GM10248 (cell line): Measurements from ENCODE around the gene MBNL2.

Experiments used
- CTCF ChIA-PET: fragments of 300-600 bp; sonication (Branson Sonifier 250); formaldehyde crosslinking; extraction: SDS; loops from one replicate; lab custom pipeline; 2021; ENCODE audit warnings: antibody characterized with exemption; lab: Yijun Ruan, JAX
- POLR2A ChIA-PET: fragments of 350-650 bp; sonication (Branson Sonifier 250); formaldehyde crosslinking; extraction: SDS; loops from one replicate; lab custom pipeline; 2020; ENCODE audit warnings: antibody characterized with exemption; lab: Yijun Ruan, JAX
- DNase-seq: peaks from one replicate; pipeline ENCODE4 v3.0.0; 2012; ENCODE audit errors: extremely low spot score
- TF ChIP-seq, protein P1 (sequence below): IDR thresholded peaks from 2 replicates; pipeline ENCODE4 v1.5.1; 2012; ENCODE audit warnings: mild to moderate bottlenecking, low read depth; ENCODE audit errors: extremely low read depth, missing control alignments, control extremely low read depth

MBNL2 gene

DNA sequence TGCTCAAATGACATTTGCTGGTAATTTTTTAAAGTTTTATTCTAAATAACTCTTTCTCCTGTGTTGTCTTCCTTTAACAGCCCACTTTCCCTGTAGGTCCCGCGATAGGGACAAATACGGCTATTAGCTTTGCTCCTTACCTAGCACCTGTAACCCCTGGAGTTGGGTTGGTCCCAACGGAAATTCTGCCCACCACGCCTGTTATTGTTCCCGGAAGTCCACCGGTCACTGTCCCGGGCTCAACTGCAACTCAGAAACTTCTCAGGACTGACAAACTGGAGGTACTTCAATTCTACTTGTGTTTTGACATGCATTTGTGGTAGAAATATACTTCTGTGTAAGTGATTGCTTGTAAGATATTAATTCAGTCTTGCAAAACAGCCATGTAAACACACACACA is 120.8 kb downstream of the MBNL2 start:
- no peak for DNase-seq
- ChIA-PET POLR2A (no interaction called here), CTCF (interaction anchor here (1.0 to 7.2 kb wide), 8 partner anchors 8 to 234 kb away, joined by 3 to 35 read pairs (median 5); no protein-coding TSS in a partner anchor)
- TF ChIP-seq, protein P1, sequence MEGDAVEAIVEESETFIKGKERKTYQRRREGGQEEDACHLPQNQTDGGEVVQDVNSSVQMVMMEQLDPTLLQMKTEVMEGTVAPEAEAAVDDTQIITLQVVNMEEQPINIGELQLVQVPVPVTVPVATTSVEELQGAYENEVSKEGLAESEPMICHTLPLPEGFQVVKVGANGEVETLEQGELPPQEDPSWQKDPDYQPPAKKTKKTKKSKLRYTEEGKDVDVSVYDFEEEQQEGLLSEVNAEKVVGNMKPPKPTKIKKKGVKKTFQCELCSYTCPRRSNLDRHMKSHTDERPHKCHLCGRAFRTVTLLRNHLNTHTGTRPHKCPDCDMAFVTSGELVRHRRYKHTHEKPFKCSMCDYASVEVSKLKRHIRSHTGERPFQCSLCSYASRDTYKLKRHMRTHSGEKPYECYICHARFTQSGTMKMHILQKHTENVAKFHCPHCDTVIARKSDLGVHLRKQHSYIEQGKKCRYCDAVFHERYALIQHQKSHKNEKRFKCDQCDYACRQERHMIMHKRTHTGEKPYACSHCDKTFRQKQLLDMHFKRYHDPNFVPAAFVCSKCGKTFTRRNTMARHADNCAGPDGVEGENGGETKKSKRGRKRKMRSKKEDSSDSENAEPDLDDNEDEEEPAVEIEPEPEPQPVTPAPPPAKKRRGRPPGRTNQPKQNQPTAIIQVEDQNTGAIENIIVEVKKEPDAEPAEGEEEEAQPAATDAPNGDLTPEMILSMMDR = no peak

DNA sequence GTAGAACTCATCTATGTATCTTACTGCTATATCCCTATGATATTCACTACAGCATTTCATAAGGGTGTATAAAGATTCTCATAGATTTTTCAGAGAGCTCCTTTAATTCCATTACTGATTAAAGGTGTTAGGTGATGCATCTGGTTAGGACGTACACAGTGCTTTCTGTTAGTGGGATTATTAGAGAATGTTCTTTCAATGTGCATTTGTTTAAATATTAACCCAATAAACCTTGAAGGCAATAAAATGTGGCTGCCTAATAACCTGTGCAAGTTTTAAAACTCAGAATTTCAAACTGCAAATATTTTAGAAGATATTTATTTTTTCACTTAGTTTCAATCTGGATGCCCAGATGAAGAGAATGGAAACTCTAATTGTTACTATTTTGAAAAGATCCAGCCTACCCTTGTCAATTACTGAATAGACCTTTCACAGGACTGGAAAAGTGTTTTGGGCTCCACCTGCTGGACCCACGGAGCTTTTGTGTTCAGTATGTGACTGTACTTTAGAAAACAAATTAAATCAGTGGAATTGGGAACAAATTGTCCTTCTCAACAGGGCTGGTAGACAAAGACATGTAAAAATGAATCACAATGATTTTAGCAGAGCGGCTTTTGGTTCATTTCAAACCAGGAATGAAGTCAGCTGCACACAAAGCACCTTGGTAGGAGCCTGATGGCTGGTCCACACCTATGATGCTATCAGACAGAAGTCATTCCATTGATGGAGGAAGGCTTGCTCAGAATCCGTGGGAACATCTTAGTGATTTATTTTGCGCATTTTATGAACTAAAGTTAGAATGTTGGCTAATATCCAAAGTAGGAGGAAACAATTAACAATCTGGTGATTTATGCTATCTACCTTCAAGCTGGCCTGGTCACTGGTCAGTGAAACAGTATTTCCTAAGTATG is 122.4 kb downstream of the MBNL2 start:
- POLR2A ChIA-PET = no interaction called here
- DNase-seq = peak; percentile 32
- CTCF ChIA-PET = interaction anchor here (0.7 to 7.2 kb wide), 14 partner anchors 10 to 240 kb away, joined by 3 to 44 read pairs (median 4); partner anchors contain the start of gene MBNL2
- TF ChIP-seq, protein P1 = peak; percentile 60

DNA sequence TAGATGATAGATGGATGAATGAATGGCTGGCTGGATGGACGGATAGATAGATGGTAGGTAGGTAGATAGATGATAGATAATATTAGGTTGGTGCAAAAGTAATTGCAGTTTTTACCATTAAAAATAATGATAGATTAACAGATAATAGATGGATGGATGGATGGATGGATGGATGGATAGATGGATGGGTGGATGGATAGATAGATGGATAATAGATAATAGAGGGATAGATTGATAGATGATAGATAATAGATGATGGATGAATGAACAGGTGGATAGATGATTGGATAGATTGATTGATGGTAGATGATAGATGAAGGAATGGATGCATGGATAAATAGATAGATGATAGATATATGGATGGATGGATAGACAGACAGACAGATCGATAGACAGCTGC is 124.0 kb downstream of the MBNL2 start:
- CTCF ChIA-PET = interaction anchor here (3.0 kb wide), 1 partner anchor 236 kb away, joined by 44 read pairs; no protein-coding TSS in a partner anchor
- POLR2A ChIA-PET = no interaction called here
- TF ChIP-seq, protein P1 = no peak
- DNase-seq = no peak

DNA sequence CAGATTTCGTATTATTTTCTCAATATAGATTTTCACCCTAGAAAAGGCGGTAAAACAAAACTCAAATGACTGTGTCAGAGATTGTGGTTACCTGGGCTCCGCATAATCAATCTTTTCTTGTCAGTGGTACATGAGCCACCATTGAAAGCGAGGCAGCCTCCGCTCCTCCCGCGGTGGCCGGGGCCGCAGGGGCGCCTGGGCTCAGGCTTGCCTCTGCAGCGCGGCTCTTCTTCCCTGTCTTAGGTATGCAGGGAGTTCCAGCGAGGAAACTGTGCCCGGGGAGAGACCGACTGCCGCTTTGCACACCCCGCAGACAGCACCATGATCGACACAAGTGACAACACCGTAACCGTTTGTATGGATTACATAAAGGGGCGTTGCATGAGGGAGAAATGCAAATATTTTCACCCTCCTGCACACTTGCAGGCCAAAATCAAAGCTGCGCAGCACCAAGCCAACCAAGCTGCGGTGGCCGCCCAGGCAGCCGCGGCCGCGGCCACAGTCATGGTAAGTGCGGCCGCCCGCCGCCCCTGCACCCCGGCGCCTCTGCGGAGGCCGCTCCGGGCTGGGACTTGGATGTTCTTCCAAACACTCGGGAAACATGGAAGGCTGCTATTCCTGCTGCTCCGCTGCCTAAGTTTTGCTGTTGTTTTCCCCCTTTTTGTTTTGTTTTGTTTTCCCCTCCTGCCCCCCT is 124.6 kb downstream of the MBNL2 start:
- no peak for DNase-seq
- TF ChIP-seq, protein P1 = no peak
- ChIA-PET CTCF (interaction anchor here (1.1 to 3.0 kb wide), 2 partner anchors 237 kb away, joined by 4 to 44 read pairs; no protein-coding TSS in a partner anchor), POLR2A (no interaction called here)

DNA sequence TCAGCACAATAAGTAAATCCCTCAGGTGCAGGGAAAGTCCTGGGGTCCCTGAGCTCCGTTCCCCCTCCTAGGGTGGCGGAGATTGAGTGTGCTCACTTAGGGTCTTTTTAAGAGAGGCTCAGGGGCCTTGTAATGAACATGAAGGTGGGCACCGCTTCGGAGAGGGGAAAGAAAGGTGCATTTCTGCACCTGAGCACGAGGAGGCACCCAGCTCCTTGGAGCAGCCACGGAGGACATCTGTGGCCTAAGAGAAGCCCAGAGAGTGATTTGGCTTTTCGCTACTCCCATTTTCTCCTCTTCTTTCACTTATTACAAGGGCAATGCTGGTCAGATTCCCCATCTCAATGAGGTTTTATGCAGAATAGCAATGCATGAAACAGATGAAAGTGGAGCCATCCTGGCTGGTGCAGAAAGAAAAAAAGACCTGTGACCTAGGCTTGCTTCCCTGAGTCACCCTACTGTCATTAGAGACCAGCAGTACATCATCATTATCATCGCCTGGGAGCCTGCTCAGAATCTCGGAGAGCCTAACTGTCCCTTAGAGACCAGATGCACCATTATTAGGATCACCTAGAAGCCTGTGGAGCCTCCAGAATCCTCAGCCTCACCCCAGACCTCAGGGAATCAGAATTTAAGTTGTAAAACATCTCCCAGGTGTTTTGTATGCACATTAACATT is 125.3 kb downstream of the MBNL2 start:
- ChIA-PET CTCF (interaction anchor here (1.1 to 2.8 kb wide), 2 partner anchors 11 to 238 kb away, joined by 4 to 19 read pairs; no protein-coding TSS in a partner anchor), POLR2A (no interaction called here)
- no peak for DNase-seq
- TF ChIP-seq, protein P1 = no peak
